GM21423 (cell line): ENCODE measurements around the gene TCL1A.
"Not testable (repeated sequence)": the region's sequence is repeated elsewhere in the genome, so short reads cannot be mapped to it uniquely, and the experiment has no call there.

Source experiments
- ATAC-seq: cut with Tn5 transposase; IDR thresholded peaks from one replicate; pipeline ENCODE4 v1.9.1; 2021; ENCODE audit warnings: mild to moderate bottlenecking, moderate library complexity; ENCODE audit not compliant: unreplicated experiment

Gene TCL1A

DNA sequence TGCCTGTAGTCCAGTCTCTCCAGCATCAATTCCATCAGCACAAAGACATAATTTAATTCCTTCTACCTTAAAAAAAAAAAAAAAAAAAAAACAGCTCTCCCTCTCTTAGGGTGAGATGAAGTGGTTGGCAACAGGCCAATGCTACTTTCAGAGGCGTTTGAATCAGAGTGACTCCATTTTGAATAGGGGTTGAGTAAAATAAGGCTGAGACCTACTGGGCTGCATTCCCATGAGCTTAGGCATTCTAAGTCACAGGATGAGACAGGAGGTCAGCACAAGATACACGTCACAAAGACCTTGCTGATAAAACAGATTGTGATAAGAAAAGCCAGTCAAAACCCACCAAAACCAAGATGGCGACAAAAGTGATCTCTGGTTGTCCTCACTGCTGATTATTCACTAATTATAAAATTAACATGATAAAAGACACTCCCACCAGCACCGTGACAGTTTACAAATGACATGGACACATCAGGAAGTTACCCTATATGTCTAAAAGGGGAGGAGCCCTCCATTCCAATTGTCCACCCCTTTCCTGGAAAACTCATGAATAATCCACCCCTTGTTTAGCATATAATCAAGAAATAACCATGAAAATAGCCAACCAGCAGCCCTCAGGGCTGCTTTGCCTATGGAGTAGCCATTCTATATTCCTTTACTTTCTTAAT, 34.6 kb downstream of the TCL1A start:
- ATAC-seq: no peak

- no peak for ATAC-seq
Observed at GRCh38 chr14:95677179-95677835, 36.6 kb downstream of the TCL1A start.

DNA sequence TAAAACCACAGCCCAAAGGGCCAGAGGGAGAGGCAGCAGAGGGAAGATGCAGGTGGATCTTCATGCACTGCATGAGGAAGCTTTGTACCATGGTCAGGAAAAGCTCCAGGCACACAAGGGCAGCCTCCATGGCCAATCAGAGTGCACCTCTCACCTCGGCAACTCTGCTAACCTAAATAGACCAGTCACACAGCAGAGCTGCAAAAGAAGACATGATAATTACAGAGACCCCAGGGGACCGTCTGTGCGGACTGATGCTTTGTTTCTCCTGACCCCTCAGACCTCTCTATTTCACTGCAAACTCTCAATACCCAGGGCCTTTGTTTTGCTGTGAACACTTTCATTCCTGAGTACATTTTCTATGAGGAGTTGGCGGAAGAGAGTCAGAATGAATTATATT, 38.4 kb downstream of the TCL1A start:
- no peak for ATAC-seq

GRCh38 chr14:95674613-95675012, 39.3 kb downstream of the TCL1A start:
- no peak for ATAC-seq

- ATAC-seq: no peak
Observed at GRCh38 chr14:95668235-95668772, 45.6 kb downstream of the TCL1A start.

GRCh38 chr14:95667249-95667693, 46.7 kb downstream of the TCL1A start:
- ATAC-seq: no peak

- ATAC-seq: no peak
Observed at GRCh38 chr14:95666450-95666849, 47.5 kb downstream of the TCL1A start.

DNA sequence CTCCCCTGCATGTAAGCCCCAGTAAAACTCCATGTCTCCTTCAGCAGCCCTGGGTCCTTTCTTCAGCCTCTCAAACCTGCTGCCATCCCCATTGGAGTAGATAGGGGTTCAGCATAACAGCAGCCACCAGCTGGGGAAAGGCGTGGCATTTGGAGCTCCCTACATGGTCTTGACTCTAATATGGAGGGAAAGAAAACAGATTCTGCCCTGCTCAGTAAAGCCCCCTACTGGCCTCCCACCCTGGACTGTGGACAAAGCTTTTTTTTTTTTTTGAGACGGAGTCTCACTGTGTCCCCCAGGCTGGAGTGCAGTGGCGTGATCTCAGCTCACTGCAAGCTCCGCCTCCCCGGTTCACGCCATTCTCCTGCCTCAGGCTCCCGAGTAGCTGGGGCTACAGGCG, 48.4 kb downstream of the TCL1A start:
- not testable (repeated sequence) for ATAC-seq

DNA sequence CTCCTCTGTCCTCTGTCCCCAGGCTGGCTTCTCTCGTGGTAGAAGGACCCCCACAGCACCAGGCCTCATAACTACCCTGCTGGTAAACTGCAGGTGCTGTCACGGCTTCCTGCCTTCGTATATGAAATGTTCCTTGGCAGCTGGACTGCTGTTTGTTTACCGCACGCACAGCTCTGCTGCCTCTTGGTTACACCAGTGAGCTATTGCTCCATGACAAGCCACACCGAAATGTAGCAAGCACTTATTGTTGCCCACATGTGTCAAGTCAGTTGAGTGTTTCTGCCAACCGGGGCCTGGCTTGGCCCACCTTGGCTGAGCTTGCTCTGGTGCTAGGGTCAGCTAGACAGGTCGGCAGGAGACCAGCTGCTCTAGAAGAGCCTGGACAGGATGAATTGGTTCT, 49.4 kb downstream of the TCL1A start:
- ATAC-seq: peak; percentile 38

- no peak for ATAC-seq
Observed at GRCh38 chr14:95664066-95664465, 49.9 kb downstream of the TCL1A start.

GRCh38 chr14:95663226-95663797, 50.6 kb downstream of the TCL1A start:
- ATAC-seq: peak; percentile 22

GRCh38 chr14:95662376-95663186, 51.3 kb downstream of the TCL1A start:
- ATAC-seq: peak; percentile 31

- ATAC-seq: no peak
Observed at GRCh38 chr14:95660651-95661515, 53.0 kb downstream of the TCL1A start.

DNA sequence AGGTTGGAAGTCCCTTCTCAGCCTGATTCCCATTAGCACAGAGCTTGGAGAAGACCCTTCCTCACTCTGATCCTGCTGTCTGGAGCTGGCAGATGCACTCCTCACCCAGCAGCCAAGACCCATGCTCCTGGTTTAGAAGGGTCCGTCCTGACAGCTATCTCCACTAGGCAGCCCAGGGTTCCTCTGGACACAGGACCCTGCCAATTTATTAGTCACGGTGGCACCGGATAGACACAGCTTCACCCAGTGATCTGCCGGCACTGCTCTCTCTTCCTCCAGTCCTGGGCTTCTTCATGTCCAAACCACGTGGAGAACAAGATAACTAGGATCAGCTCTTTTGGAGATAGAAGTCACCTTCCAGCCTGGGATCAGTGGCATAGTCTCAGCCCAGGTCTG, 53.9 kb downstream of the TCL1A start:
- ATAC-seq: no peak
